Measurements from ENCODE around the gene SLC26A5. TPM values are rescaled to one million over a fixed set of nuclear protein-coding genes. Genes with fewer than 3 reads are reported as not detected.
"Not testable (repeated sequence)": the region's sequence is repeated elsewhere in the genome, so short reads cannot be mapped to it uniquely, and the experiment has no call there.

The SLC26A5 gene
- total RNA-seq, 1 experiment from 2014 or later, result not detected

- H3K4me1 ChIP-seq, result no peaks in the 10 kb centered on the region
- H3K27ac ChIP-seq, result no peak overlapping the region
- DNase-seq, result no peak
- H3K36me3 ChIP-seq, result no peaks in the 10 kb centered on the region
- H3K27me3 ChIP-seq, result no peaks in the 10 kb centered on the region; the same call in 1 of the 2 replicates
- no peaks in the 10 kb centered on the region for H3K9me3 ChIP-seq (replicated peaks)
- H3K4me3 ChIP-seq, result no peak overlapping the region
Observed at GRCh38 chr7:103425177-103425576, 20.8 kb downstream of the SLC26A5 start.

- DNase-seq, result peak in 1 of 2 experiments; percentile 7
- Histone ChIP-seq H3K4me3 (no peak overlapping the region), H3K36me3 (no peaks in the 10 kb centered on the region), H3K27ac (no peak overlapping the region), H3K27me3 (no peaks in the 10 kb centered on the region; the same call in 1 of the 2 replicates), H3K4me1 (no peaks in the 10 kb centered on the region), H3K9me3 (replicated peaks) (no peaks in the 10 kb centered on the region)
Observed at GRCh38 chr7:103423467-103424179, 22.4 kb downstream of the SLC26A5 start.

- no peaks in the 10 kb centered on the region for H3K36me3 ChIP-seq
- no peaks in the 10 kb centered on the region; the same call in 1 of the 2 replicates for H3K27me3 ChIP-seq
- DNase-seq, result no peak
- no peaks in the 10 kb centered on the region for H3K4me1 ChIP-seq
- H3K9me3 ChIP-seq (replicated peaks), result no peaks in the 10 kb centered on the region
- H3K27ac ChIP-seq, result no peak overlapping the region
- no peak overlapping the region for H3K4me3 ChIP-seq
Observed at GRCh38 chr7:103420857-103421384, 25.1 kb downstream of the SLC26A5 start.

GRCh38 chr7:103418241-103418640 lies 27.8 kb downstream of the SLC26A5 start:
- H3K4me3 ChIP-seq, result no peak overlapping the region
- no peaks in the 10 kb centered on the region for H3K9me3 ChIP-seq (replicated peaks)
- H3K4me1 ChIP-seq, result no peaks in the 10 kb centered on the region
- H3K36me3 ChIP-seq, result no peaks in the 10 kb centered on the region
- no peak overlapping the region for H3K27ac ChIP-seq
- no peak for DNase-seq
- H3K27me3 ChIP-seq, result no peaks in the 10 kb centered on the region

GRCh38 chr7:103413407-103413806 lies 32.6 kb downstream of the SLC26A5 start:
- H3K4me1 ChIP-seq, result no peaks in the 10 kb centered on the region
- H3K9me3 ChIP-seq (replicated peaks), result no peaks in the 10 kb centered on the region
- no peak overlapping the region for H3K4me3 ChIP-seq
- H3K27ac ChIP-seq, result no peak overlapping the region
- no peak for DNase-seq
- H3K36me3 ChIP-seq, result no peaks in the 10 kb centered on the region
- H3K27me3 ChIP-seq, result peaks cover 18% of the 10 kb centered on the region

- H3K27ac ChIP-seq, result no peak overlapping the region
- DNase-seq, result no peak
- H3K36me3 ChIP-seq, result no peaks in the 10 kb centered on the region
- H3K4me3 ChIP-seq, result no peak overlapping the region
- no peaks in the 10 kb centered on the region for H3K9me3 ChIP-seq (replicated peaks)
- peaks cover 23% of the 10 kb centered on the region for H3K27me3 ChIP-seq
- H3K4me1 ChIP-seq, result no peaks in the 10 kb centered on the region
Observed at GRCh38 chr7:103412151-103412550, 33.9 kb downstream of the SLC26A5 start.

GRCh38 chr7:103405789-103406613 lies 40.0 kb downstream of the SLC26A5 start:
- not testable (repeated sequence) for H3K36me3 ChIP-seq; H3K4me1 ChIP-seq; H3K9me3 ChIP-seq (replicated peaks); H3K4me3 ChIP-seq; H3K27ac ChIP-seq; DNase-seq
- H3K27me3 ChIP-seq, result peaks cover 32% of the 10 kb centered on the region

GRCh38 chr7:103399687-103400086 lies 46.3 kb downstream of the SLC26A5 start:
- not testable (repeated sequence) for DNase-seq; H3K4me1 ChIP-seq; H3K36me3 ChIP-seq; H3K9me3 ChIP-seq (replicated peaks); H3K27me3 ChIP-seq; H3K4me3 ChIP-seq; H3K27ac ChIP-seq

GRCh38 chr7:103398483-103399127 lies 47.4 kb downstream of the SLC26A5 start:
- H3K36me3 ChIP-seq, result no peaks in the 10 kb centered on the region
- H3K27me3 ChIP-seq, result no peaks in the 10 kb centered on the region
- H3K4me1 ChIP-seq, result no peaks in the 10 kb centered on the region
- H3K27ac ChIP-seq, result no peak overlapping the region
- no peak for DNase-seq
- H3K9me3 ChIP-seq (replicated peaks), result no peaks in the 10 kb centered on the region
- no peak overlapping the region for H3K4me3 ChIP-seq

- Histone ChIP-seq H3K27me3 (no peaks in the 10 kb centered on the region), H3K4me3 (no peak overlapping the region), H3K36me3 (no peaks in the 10 kb centered on the region), H3K27ac (no peak overlapping the region), H3K4me1 (no peaks in the 10 kb centered on the region), H3K9me3 (replicated peaks) (no peaks in the 10 kb centered on the region)
- no peak for DNase-seq
Observed at GRCh38 chr7:103396471-103396870, 49.5 kb downstream of the SLC26A5 start.

GRCh38 chr7:103395071-103395470 lies 50.9 kb downstream of the SLC26A5 start:
- no peak overlapping the region for H3K27ac ChIP-seq
- H3K4me1 ChIP-seq, result no peaks in the 10 kb centered on the region
- no peak for DNase-seq

GRCh38 chr7:103394566-103394965 lies 51.4 kb downstream of the SLC26A5 start:
- Histone ChIP-seq H3K36me3 (no peaks in the 10 kb centered on the region), H3K9me3 (replicated peaks) (no peaks in the 10 kb centered on the region), H3K4me1 (no peaks in the 10 kb centered on the region), H3K4me3 (no peak overlapping the region), H3K27ac (no peak overlapping the region), H3K27me3 (peaks cover 4% of the 10 kb centered on the region; the same call in 1 of the 2 replicates)
- no peak for DNase-seq

More at GRCh38 chr7:103395071-103395470, 50.9 kb downstream of the SLC26A5 start:
- no peak overlapping the region for H3K4me3 ChIP-seq
- H3K9me3 ChIP-seq (replicated peaks), result no peaks in the 10 kb centered on the region
- no peaks in the 10 kb centered on the region for H3K36me3 ChIP-seq
- no peaks in the 10 kb centered on the region for H3K27me3 ChIP-seq

GRCh38 chr7:103391976-103392375 lies 54.0 kb downstream of the SLC26A5 start:
- no peak overlapping the region for H3K27ac ChIP-seq
- H3K4me1 ChIP-seq, result no peaks in the 10 kb centered on the region
- no peak overlapping the region for H3K4me3 ChIP-seq
- H3K27me3 ChIP-seq, result peaks cover 4% of the 10 kb centered on the region
- H3K9me3 ChIP-seq (replicated peaks), result no peaks in the 10 kb centered on the region
- DNase-seq, result no peak
- H3K36me3 ChIP-seq, result no peaks in the 10 kb centered on the region

- Histone ChIP-seq H3K9me3 (replicated peaks) (no peaks in the 10 kb centered on the region), H3K27ac (no peak overlapping the region), H3K27me3 (peaks cover 4% of the 10 kb centered on the region), H3K4me1 (no peaks in the 10 kb centered on the region), H3K4me3 (no peak overlapping the region), H3K36me3 (no peaks in the 10 kb centered on the region)
- DNase-seq, result no peak
Observed at GRCh38 chr7:103391150-103391549, 54.9 kb downstream of the SLC26A5 start.

GRCh38 chr7:103389263-103389662 lies 56.7 kb downstream of the SLC26A5 start:
- H3K4me1 ChIP-seq, result no peaks in the 10 kb centered on the region
- H3K9me3 ChIP-seq (replicated peaks), result no peaks in the 10 kb centered on the region
- H3K4me3 ChIP-seq, result no peak overlapping the region
- H3K27ac ChIP-seq, result no peak overlapping the region
- DNase-seq, result no peak
- H3K36me3 ChIP-seq, result no peaks in the 10 kb centered on the region
- peaks cover 4% of the 10 kb centered on the region for H3K27me3 ChIP-seq

Measured in SJCRH30 (cell line).